H1 (cell line): ENCODE results near the gene DPF1.

ENCODE experiments used
- BRCA1 ChIP-seq: IDR thresholded peaks from 2 replicates; pipeline ENCODE4 v1.6.1; 2012; ENCODE audit warnings: low read depth, low read length, improper control_type of control experiment
- CEBPB ChIP-seq: IDR thresholded peaks from 2 replicates; pipeline ENCODE4 v1.6.1; 2012; ENCODE audit warnings: low read depth, low read length
- CHD1 ChIP-seq: IDR thresholded peaks from 2 replicates; pipeline ENCODE4 v1.6.1; 2012; ENCODE audit warnings: low read depth, low read length, improper control_type of control experiment
- CTCF ChIP-seq, 3 experiments: IDR thresholded peaks; 1 replicate in 2 of 3; 2 replicates in 1 of 3; pipeline versions ENCODE4 v1.5.1 to v1.6.1; 2011; ENCODE audit warnings: low read length in 3 of 3, mild to moderate bottlenecking in 3 of 3, inconsistent platforms in 2 of 3, low read depth in 1 of 3, moderate library complexity in 1 of 3; ENCODE audit not compliant: insufficient read depth in 1 of 3; ENCODE audit errors: control extremely low read depth in 1 of 3
- E2F6 ChIP-seq: IDR thresholded peaks from 2 replicates; pipeline ENCODE4 v1.6.1; 2012; ENCODE audit warnings: inconsistent platforms
- EP300 ChIP-seq, 2 experiments: IDR thresholded peaks; 1 replicate in 1 of 2; 2 replicates in 1 of 2; pipeline ENCODE4 v1.6.1; 2011 to 2012; ENCODE audit warnings: low read depth in 2 of 2, low read length in 2 of 2, mild to moderate bottlenecking in 2 of 2, borderline replicate concordance in 1 of 2, inconsistent platforms in 1 of 2, moderate library complexity in 1 of 2
- GTF2F1 ChIP-seq: IDR thresholded peaks from 2 replicates; pipeline ENCODE4 v1.6.1; 2012; ENCODE audit warnings: low read depth, low read length, improper control_type of control experiment, borderline replicate concordance
- MAX ChIP-seq: IDR thresholded peaks from 2 replicates; pipeline ENCODE4 v1.6.1; 2012; ENCODE audit warnings: inconsistent platforms
- NRF1 ChIP-seq: IDR thresholded peaks from 2 replicates; pipeline ENCODE4 v1.6.1; 2011; ENCODE audit warnings: mild to moderate bottlenecking, low read depth, low read length, improper control_type of control experiment
- PHF8 ChIP-seq: fragments of 200-600 bp; sonication (generic); conservative IDR thresholded peaks from 2 replicates; pipeline ENCODE4 v1.7.1; 2012; ENCODE audit warnings: low read depth, mild to moderate bottlenecking, inconsistent platforms, low read length, moderate library complexity
- RAD21 ChIP-seq, 2 experiments: IDR thresholded peaks in 1 of 2; conservative IDR thresholded peaks in 1 of 2; 2 replicates each; pipeline ENCODE4 v1.6.1; 2011; ENCODE audit warnings: low read depth in 2 of 2, low read length in 2 of 2, improper control_type of control experiment in 1 of 2, inconsistent platforms in 1 of 2, mild to moderate bottlenecking in 1 of 2, moderate library complexity in 1 of 2
- ZNF274 ChIP-seq: IDR thresholded peaks from 2 replicates; pipeline ENCODE4 v1.7.0; 2012; ENCODE audit warnings: low read length, borderline replicate concordance; ENCODE audit errors: extremely low read depth

- TF ChIP-seq CTCF (IDR thresholded peaks at IDR 0.05; ENCODE audit: control extremely low read depth in 1 of 3, insufficient read depth in 1 of 3, low read depth in 1 of 3, low read length in 3 of 3) = no peak
- 0 out of 2 replicates have a peak, but pooled peaks have one; percentile 2 for TF ChIP-seq PHF8
- TF ChIP-seq CEBPB = no peak
- TF ChIP-seq EP300 (IDR thresholded peaks at IDR 0.05; ENCODE audit: borderline replicate concordance in 1 of 2, low read depth in 2 of 2, low read length in 2 of 2) = no peak
- no peak for TF ChIP-seq E2F6
- no peak for TF ChIP-seq BRCA1
- no peak for TF ChIP-seq GTF2F1
- peak; percentile 32; the same call in 1 of the 2 replicates for TF ChIP-seq MAX
- no peak; a peak in 1 of 4 replicates for TF ChIP-seq RAD21 (IDR thresholded peaks at IDR 0.05 in 1 of 2, conservative IDR thresholded peaks at IDR 0.05 in 1 of 2; ENCODE audit: low read depth in 2 of 2, low read length in 2 of 2)
- no peak for TF ChIP-seq NRF1
- no peak for TF ChIP-seq ZNF274
- no peak for TF ChIP-seq CHD1
Measured at GRCh38 chr19:38209671-38210457, 14.2 kb downstream of the DPF1 start.
